Chondrocyte (in vitro differentiated cells): ENCODE measurements around the gene TGFB2. TPM values are rescaled to one million over a fixed set of nuclear protein-coding genes. Genes with fewer than 3 reads are reported as not detected.

Experiments used
- DNase-seq: peaks from one replicate; pipeline ENCODE4 v3.0.0; 2021; ENCODE audit warnings: mixed read lengths, low spot score
- H3K27ac Mint-ChIP-seq: one replicate; pipeline ENCODE4 v1.8.0; 2021; ENCODE audit warnings: mild to moderate bottlenecking, moderate library complexity, mixed read lengths; ENCODE audit not compliant: unreplicated experiment
- H3K27me3 Mint-ChIP-seq: 2 replicates; pipeline ENCODE4 v1.8.0; 2021; ENCODE audit warnings: low read depth, mixed read lengths
- H3K36me3 Mint-ChIP-seq: 2 replicates; pipeline ENCODE4 v1.8.0; 2021; ENCODE audit warnings: low read depth, mixed read lengths
- H3K4me1 Mint-ChIP-seq: 2 replicates; pipeline ENCODE4 v1.8.0; 2021; ENCODE audit warnings: low read depth, mild to moderate bottlenecking, mixed read lengths
- H3K4me3 Mint-ChIP-seq: one replicate; pipeline ENCODE4 v1.8.0; 2021; ENCODE audit warnings: mild to moderate bottlenecking, moderate library complexity, mixed read lengths; ENCODE audit not compliant: unreplicated experiment
- H3K9me3 Mint-ChIP-seq: 2 replicates; pipeline ENCODE4 v1.8.0; 2021; ENCODE audit warnings: low read depth, mixed read lengths
- total RNA-seq: library from RNA; stranded (reverse); gene quantifications from 3 replicates; pipeline ENCODE4 v1.2.1, GENCODE V29; 2021
- TF ChIP-seq, protein P1 (sequence below): fragments of 200-600 bp; sonication (generic); IDR thresholded peaks from 2 replicates; pipeline ENCODE4 v1.5.0; 2021; ENCODE audit warnings: antibody characterized with exemption, mild to moderate bottlenecking, moderate library complexity

The TGFB2 gene
- total RNA-seq, 1 donor from 2014 or later: 226 TPM

DNA sequence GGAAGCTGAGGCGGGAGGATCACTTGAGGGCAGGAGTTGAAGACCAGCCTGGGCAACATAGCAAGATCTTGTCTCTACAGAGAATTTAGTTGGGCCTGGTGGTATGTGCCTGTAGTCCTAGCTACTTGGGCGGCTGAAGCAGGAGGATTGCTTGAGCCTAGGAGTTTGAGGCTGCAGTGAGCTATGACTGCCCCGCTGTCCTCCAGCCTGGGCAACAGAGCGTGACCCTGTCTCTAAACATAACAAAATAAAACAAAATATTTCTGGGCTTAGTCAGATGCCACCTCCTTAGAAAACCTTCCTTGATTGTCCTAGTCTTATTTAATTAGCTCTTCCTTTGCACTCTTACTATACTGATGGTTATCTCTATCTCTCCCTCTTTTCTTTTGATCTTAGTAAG is 8.5 kb downstream of the TGFB2 start:
- no peaks in the 10 kb centered on the region for H3K27me3 Mint-ChIP-seq
- TF ChIP-seq, protein P1, sequence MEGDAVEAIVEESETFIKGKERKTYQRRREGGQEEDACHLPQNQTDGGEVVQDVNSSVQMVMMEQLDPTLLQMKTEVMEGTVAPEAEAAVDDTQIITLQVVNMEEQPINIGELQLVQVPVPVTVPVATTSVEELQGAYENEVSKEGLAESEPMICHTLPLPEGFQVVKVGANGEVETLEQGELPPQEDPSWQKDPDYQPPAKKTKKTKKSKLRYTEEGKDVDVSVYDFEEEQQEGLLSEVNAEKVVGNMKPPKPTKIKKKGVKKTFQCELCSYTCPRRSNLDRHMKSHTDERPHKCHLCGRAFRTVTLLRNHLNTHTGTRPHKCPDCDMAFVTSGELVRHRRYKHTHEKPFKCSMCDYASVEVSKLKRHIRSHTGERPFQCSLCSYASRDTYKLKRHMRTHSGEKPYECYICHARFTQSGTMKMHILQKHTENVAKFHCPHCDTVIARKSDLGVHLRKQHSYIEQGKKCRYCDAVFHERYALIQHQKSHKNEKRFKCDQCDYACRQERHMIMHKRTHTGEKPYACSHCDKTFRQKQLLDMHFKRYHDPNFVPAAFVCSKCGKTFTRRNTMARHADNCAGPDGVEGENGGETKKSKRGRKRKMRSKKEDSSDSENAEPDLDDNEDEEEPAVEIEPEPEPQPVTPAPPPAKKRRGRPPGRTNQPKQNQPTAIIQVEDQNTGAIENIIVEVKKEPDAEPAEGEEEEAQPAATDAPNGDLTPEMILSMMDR: no peak
- peaks cover 10% of the 10 kb centered on the region for H3K36me3 Mint-ChIP-seq
- H3K9me3 Mint-ChIP-seq: no peaks in the 10 kb centered on the region
- no peak for DNase-seq
- peak overlapping the region; percentile 74 for H3K27ac Mint-ChIP-seq
- peaks cover 89% of the 10 kb centered on the region for H3K4me1 Mint-ChIP-seq
- peak overlapping the region; percentile 34 for H3K4me3 Mint-ChIP-seq

DNA sequence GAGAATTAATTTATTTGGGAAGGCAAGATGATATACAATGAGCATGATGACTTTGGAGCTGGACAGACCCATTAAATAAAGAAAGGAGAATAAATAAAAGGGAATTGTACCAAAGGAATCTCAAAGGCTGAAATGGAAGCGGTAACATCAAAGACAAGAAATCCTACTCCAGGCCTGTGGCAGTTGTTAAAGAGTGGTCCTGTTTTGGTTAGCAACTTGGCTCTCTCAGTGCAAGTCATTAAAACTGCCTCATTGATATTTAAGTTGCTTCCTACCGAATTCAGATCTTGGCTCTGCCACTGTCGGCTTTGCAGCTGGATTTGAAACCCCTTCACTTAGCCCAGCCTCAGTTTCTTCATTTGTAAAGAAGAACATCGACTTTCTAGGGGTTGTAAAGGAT is 10.1 kb downstream of the TGFB2 start:
- no peak overlapping the region for H3K4me3 Mint-ChIP-seq
- no peaks in the 10 kb centered on the region for H3K27me3 Mint-ChIP-seq
- DNase-seq: no peak
- TF ChIP-seq, protein P1: no peak
- H3K4me1 Mint-ChIP-seq: peaks cover 91% of the 10 kb centered on the region
- H3K9me3 Mint-ChIP-seq: no peaks in the 10 kb centered on the region
- H3K36me3 Mint-ChIP-seq: peaks cover 14% of the 10 kb centered on the region
- peak overlapping the region; percentile 23 for H3K27ac Mint-ChIP-seq

DNA sequence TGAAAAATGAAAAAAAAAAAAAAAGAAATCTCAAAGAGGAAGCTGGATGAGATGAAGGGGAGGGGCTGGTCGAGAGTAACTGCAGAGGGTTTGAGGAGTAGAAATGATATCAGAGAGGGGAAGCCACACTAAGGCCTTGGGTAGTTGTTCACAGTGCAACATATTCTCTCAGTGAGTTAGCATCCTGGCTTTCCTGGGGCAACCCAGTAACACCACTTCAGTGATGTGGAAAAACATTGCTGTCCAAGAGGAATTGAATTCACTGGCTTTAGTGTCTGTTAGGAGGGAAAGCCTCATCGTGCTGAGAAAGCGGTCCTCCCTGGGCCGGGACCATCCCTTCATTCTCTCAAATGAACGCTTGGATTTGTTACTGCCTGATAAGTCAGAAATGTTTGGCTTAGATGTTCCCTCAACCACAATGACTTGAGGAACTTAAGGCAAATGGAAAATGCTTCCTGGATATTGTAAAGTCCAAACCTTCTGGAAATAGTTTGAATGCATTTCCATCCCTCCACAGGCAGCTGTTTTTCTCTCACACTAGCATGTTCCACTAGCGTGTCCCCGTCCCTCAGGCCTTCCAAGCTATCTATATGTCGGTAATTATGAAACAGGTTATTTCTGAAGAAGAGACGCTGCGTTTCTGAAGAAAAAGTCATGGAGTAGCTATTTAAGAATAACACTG is 12.2 kb downstream of the TGFB2 start:
- H3K27ac Mint-ChIP-seq: peak overlapping the region; percentile 88
- H3K36me3 Mint-ChIP-seq: peaks cover 14% of the 10 kb centered on the region
- DNase-seq: no peak
- H3K27me3 Mint-ChIP-seq: no peaks in the 10 kb centered on the region
- H3K9me3 Mint-ChIP-seq: no peaks in the 10 kb centered on the region
- no peak overlapping the region for H3K4me3 Mint-ChIP-seq
- TF ChIP-seq, protein P1: no peak
- H3K4me1 Mint-ChIP-seq: peaks cover 93% of the 10 kb centered on the region

DNA sequence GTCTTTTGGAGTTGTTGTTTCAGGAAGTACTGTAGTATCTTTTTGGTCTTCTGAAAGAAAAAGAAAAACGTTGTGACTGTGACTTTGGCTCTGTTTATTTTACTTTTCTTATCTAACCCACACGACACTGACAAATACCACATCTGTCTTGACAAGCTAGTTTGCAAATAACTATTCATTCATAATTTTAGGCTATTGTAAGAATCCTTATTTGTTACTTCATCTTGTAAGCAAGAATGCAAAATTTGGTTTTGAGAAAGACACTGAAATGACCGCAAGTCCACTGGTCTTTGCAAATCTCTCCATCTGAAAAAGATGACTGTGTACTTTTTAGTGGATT is 12.7 kb downstream of the TGFB2 start:
- no peak for DNase-seq
- H3K4me1 Mint-ChIP-seq: peaks cover 93% of the 10 kb centered on the region

DNA sequence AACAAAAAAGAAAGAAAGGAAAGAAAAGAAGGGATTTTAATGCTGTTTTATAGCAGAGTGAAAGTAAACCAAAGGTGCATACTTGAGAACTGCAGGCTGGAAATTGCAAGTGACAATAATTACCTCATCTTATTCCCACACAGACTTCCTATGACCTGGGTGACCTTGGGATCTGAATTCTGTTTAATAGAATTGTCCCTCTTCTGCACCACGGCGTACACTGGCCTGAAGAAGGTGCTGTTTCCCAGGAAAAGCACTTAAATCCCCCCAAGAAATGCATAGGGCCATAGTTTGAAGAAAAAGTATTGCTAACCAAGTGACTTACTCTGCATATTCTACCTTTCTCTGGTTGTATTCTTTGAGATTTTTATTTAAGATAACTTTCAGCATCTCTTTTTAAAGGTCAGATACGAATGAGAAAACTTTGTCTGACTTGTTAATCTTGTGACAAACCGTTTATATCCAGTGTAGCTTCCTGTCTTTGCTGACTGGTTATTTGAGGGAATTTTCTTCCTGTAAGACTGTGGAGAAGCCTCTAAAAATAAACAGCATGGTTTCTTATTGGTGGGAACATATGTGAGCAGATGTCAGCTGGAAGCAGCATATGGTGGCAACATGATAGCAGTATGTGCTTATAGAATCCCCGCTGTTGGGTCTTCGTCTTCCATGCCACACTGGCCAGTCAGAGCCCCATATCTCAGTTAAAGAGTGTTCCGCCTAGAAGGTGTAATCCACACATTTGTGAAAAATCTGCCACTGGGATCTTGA is 16.3 kb downstream of the TGFB2 start:
- Mint-ChIP-seq H3K4me1 (peaks cover 95% of the 10 kb centered on the region), H3K27me3 (no peaks in the 10 kb centered on the region), H3K9me3 (no peaks in the 10 kb centered on the region), H3K4me3 (peak overlapping the region; percentile 12), H3K36me3 (peaks cover 7% of the 10 kb centered on the region), H3K27ac (peak overlapping the region; percentile 90)
- no peak for DNase-seq
- TF ChIP-seq, protein P1: peak; percentile 86

More for the DNA sequence above, 12.7 kb downstream of the TGFB2 start:
- H3K9me3 Mint-ChIP-seq: no peaks in the 10 kb centered on the region
- peak overlapping the region; percentile 88 for H3K27ac Mint-ChIP-seq
- H3K27me3 Mint-ChIP-seq: no peaks in the 10 kb centered on the region
- H3K4me3 Mint-ChIP-seq: no peak overlapping the region
- TF ChIP-seq, protein P1: no peak
- H3K36me3 Mint-ChIP-seq: peaks cover 14% of the 10 kb centered on the region
